Uterus (tissue), 4 donors: ENCODE measurements around the gene PDCD1. TPM values are rescaled to one million over a fixed set of nuclear protein-coding genes. Genes with fewer than 3 reads are reported as not detected.
"Not testable (repeated sequence)": the region's sequence is repeated elsewhere in the genome, so short reads cannot be mapped to it uniquely, and the experiment has no call there.

Experiments
- DNase-seq, 2 donors: peaks; one replicate each; pipeline ENCODE4 v3.0.0-alpha.2; 2019 to 2020
- H3K27ac ChIP-seq, 2 donors: fragments of 200-600 bp; sonication (generic); 1 replicate in 1 of 2; 2 replicates in 1 of 2; pipeline ENCODE4 v1.5.1; 2016 to 2018
- H3K27me3 ChIP-seq, 2 donors: fragments of 200-600 bp; sonication (generic); one replicate each; pipeline ENCODE4 v1.5.1; 2018 to 2019; ENCODE audit warnings: control low read depth in 1 of 2
- H3K36me3 ChIP-seq, 2 donors: fragments of 200-600 bp; sonication (generic); one replicate each; pipeline ENCODE4 v1.5.1; 2019; ENCODE audit warnings: control low read depth in 1 of 2
- H3K4me1 ChIP-seq, 2 donors: fragments of 200-600 bp; sonication (generic); one replicate each; pipeline ENCODE4 v1.5.1; 2018 to 2019; ENCODE audit warnings: control low read depth in 1 of 2
- H3K4me3 ChIP-seq, 2 donors: fragments of 200-600 bp; sonication (generic); 1 replicate in 1 of 2; 2 replicates in 1 of 2; pipeline ENCODE4 v1.5.1; 2018 to 2019; ENCODE audit warnings: mild to moderate bottlenecking in 1 of 2
- H3K9me3 ChIP-seq, 2 donors: fragments of 200-600 bp; sonication (generic); one replicate each; pipeline ENCODE4 v1.5.1; 2019; ENCODE audit warnings: control low read depth in 1 of 2
- POLR2A ChIP-seq, 2 donors: fragments of 450-650 bp; IDR thresholded peaks; one replicate each; pipeline ENCODE4 v1.6.1; 2016; ENCODE audit warnings: antibody characterized with exemption in 2 of 2, mild to moderate bottlenecking in 1 of 2, moderate library complexity in 1 of 2
- intact Hi-C: fragments of 100-400 bp; cut with DNase I; formaldehyde crosslinking; loops from one replicate; pipeline ENCODE4 v1.15.1; 2023; ENCODE audit warnings: low total_unique reads
- total RNA-seq, 4 donors: library from RNA; depleted of rRNA in 3 of 4; stranded (reverse); fragments of >200 nt in 3 of 4; gene quantifications; one replicate each; pipeline versions ENCODE4 v1.1.0 to v1.2.4, GENCODE V29; 2014 to 2023
- TF ChIP-seq, protein P1 (sequence below), 4 experiments: fragments of 200-600 bp in 2 of 4; fragments of 450-650 bp in 2 of 4; sonication (generic) in 2 of 4; IDR thresholded peaks; one replicate each; pipeline ENCODE4 v1.5.1; 2016 to 2019; ENCODE audit warnings: antibody characterized with exemption in 4 of 4, mild to moderate bottlenecking in 2 of 4, moderate library complexity in 1 of 4
- donor health status: DM: yes; HTN: yes; CAD: no.

The PDCD1 gene
- total RNA-seq, 4 donors from 2014 or later: 0.21 TPM; not detected in 3

DNA sequence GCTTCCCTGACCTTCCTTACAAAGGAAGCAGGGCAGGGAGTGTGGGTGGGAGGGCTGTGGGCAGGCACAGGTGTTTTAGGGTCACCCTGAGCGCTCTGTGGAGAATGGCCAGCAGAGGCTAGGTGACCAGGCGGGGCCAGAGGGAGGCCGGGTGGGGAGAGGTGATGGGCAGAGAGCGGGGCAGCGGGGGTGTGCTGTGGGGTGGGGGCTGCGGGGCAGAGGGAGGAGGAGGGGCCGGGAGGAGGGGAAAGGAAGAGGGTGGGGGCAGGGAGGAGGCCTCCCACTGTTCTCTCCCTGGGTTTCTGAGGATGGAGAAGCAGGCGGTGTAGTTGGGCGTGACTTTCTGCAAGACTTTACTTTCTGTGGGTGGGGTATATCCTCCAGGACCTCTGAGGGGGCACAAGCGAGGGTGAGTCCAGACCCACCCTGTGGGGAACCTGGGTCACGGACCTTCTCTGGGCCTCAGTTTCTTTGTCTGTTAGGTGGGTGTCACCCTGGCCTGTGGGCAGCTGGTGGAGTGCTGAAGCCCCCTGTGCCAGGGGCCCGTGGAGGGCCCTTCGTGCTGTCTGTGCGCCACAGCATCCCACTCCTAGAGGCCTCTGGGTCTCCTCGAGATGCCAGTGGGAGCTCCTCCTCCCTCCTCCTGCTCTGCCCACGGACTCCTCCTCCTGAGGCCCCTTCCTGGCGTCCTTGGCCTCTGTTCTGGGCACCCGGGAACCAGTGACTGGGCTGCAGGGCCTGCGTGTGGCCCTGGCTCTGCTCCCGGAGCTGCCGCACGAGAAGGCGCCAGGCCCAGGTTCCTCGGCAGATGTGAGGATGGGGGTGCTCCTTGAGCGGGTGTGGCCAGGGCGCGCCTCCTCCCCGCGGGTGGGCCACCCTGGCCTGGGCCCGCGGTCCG is 56.0 kb downstream of the PDCD1 start:
- H3K27ac ChIP-seq: no peak overlapping the region
- peaks cover 0 to 18% of the 10 kb centered on the region in 2 donors for H3K4me1 ChIP-seq
- intact Hi-C loops: no loop called here
- H3K36me3 ChIP-seq: no peaks in the 10 kb centered on the region
- no peak overlapping the region for H3K4me3 ChIP-seq
- H3K27me3 ChIP-seq: peaks cover 0 to 3% of the 10 kb centered on the region in 2 donors
- no peak for TF ChIP-seq POLR2A (IDR thresholded peaks at IDR 0.05)
- TF ChIP-seq, protein P1, sequence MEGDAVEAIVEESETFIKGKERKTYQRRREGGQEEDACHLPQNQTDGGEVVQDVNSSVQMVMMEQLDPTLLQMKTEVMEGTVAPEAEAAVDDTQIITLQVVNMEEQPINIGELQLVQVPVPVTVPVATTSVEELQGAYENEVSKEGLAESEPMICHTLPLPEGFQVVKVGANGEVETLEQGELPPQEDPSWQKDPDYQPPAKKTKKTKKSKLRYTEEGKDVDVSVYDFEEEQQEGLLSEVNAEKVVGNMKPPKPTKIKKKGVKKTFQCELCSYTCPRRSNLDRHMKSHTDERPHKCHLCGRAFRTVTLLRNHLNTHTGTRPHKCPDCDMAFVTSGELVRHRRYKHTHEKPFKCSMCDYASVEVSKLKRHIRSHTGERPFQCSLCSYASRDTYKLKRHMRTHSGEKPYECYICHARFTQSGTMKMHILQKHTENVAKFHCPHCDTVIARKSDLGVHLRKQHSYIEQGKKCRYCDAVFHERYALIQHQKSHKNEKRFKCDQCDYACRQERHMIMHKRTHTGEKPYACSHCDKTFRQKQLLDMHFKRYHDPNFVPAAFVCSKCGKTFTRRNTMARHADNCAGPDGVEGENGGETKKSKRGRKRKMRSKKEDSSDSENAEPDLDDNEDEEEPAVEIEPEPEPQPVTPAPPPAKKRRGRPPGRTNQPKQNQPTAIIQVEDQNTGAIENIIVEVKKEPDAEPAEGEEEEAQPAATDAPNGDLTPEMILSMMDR (IDR thresholded peaks at IDR 0.05): no peak
- no peaks in the 10 kb centered on the region for H3K9me3 ChIP-seq
- DNase-seq: peak in 1 of 2 donors; percentile 13

DNA sequence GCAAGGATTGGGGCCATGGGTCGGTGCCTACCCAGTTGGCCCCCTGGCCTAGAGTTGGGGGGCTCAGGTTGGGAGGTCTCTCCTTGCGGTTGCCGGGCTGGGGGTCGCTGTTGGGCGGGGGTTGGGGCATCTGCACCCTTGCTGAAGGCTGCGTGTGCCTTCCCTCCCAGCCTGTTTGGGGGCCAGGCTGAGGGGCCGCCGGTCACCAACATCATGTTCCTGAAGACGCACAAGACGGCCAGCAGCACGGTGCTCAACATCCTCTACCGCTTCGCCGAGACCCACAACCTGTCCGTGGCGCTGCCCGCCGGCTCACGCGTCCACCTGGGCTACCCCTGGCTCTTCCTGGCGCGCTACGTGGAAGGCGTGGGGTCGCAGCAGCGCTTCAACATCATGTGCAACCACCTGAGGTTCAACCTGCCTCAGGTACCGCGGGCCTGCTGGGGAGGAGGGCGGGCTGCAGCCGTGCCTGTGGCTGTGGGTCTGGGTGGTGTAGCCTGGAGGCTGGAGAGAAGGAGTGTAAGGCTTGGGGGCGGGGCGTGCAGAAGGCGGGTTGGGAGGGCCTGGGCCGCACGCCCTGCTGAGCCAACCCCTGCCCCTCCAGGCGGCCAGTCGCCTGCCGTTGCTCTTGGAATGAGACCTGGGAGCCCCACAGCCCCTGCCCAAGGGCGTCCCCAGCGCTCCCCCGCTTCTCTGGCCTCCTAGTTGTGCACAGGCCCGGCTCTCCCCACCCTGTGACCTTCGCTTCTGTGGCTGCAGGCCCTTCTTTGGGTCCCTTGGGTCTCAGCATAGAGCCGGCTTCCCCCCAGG is 56.9 kb downstream of the PDCD1 start:
- H3K4me3 ChIP-seq: no peak overlapping the region
- H3K27ac ChIP-seq: no peak overlapping the region
- TF ChIP-seq POLR2A (IDR thresholded peaks at IDR 0.05): no peak
- TF ChIP-seq, protein P1 (IDR thresholded peaks at IDR 0.05): no peak
- peaks cover 0 to 3% of the 10 kb centered on the region in 2 donors for H3K27me3 ChIP-seq
- H3K9me3 ChIP-seq: no peaks in the 10 kb centered on the region
- H3K36me3 ChIP-seq: no peaks in the 10 kb centered on the region
- intact Hi-C loops: no loop called here
- DNase-seq: peak in 1 of 2 donors; percentile 13
- H3K4me1 ChIP-seq: peaks cover 0 to 18% of the 10 kb centered on the region in 2 donors

DNA sequence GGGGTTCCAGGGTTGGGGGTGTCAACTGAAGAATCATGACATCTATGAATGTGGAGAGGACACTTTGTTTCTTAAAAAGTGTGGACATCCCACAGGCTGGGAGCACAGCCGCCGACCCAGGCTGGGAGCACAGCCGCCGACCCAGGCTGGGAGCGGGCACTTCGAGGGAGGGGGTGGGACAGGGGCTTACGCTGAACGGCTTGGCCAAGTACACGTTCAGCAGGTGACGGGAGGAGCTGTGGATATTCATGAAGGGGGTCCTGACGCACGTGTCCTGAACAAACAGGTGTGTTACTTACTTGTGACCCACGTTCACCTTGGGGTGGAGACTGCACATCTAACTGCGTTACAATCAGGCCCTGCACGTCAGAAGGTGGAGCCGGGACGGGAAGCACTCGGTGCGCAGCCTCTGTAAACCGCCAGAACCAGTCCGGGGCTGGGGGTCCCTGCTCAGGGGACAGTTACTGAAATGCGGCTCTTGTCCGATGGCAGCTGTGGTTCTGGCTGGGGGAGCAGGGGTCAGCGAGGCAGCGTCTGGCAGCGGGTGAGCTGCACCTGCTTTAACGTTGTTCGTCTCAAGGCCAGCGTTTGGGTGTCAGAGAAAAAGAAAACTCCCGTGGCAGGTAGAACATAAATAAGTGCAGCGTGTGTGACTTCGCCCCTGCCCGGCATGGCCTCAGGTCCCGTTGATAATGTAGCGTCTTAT is 58.3 kb downstream of the PDCD1 start:
- peaks cover 0 to 18% of the 10 kb centered on the region in 2 donors for H3K4me1 ChIP-seq
- H3K27me3 ChIP-seq, H3K9me3 ChIP-seq, H3K4me3 ChIP-seq, intact Hi-C loops, H3K36me3 ChIP-seq, H3K27ac ChIP-seq: not testable (repeated sequence)
- DNase-seq: peak in 1 of 2 donors; percentile 11

Other genes starting within 250 kb of the PDCD1 start
- 10 to 100 TPM; 21.2 to 42.7 (median 28.9) TPM for gene THAP4, start 221.7 kb downstream of the PDCD1 start, total RNA-seq
- gene ATG4B, start 221.2 kb downstream of the PDCD1 start, total RNA-seq: 10 to 100 TPM; 14.4 to 99.8 (median 56.7) TPM
- gene DTYMK, start 172.1 kb downstream of the PDCD1 start, total RNA-seq: 10 to 100 TPM in 1 of 4 donors, 1 to 10 TPM in 2, under 1 TPM in 1; 0.59 to 17.8 (median 8.4) TPM
- gene ING5, start 156.9 kb downstream of the PDCD1 start, total RNA-seq: 10 to 100 TPM in 3 of 4 donors, 1 to 10 TPM in 1; 6.8 to 50.0 (median 27.9) TPM
- 10 to 100 TPM in 2 of 4 donors, 1 to 10 TPM in 2; 5.3 to 54.4 (median 13.7) TPM for gene D2HGDH, start 124.3 kb downstream of the PDCD1 start, total RNA-seq
- gene GAL3ST2, start 82.1 kb downstream of the PDCD1 start, total RNA-seq: under 1 TPM in 2 of 4 donors, not detected in 2; 0.21 to 0.29 TPM
- under 1 TPM in 2 of 4 donors, not detected in 2; 0.21 to 0.29 TPM for gene NEU4, start 49.7 kb downstream of the PDCD1 start, total RNA-seq
- under 1 TPM in 1 of 4 donors, not detected in 3; 0.15 TPM for gene RTP5, start 10.8 kb upstream of the PDCD1 start, total RNA-seq